BJ (cell line): ENCODE data around the gene TTC21A. TPM values are rescaled to one million over a fixed set of nuclear protein-coding genes. Genes with fewer than 3 reads are reported as not detected.

Source experiments
- CTCF ChIA-PET: fragments of 350-600 bp; formaldehyde crosslinking; extraction: SDS; loops from one replicate; lab custom pipeline; 2021; ENCODE audit warnings: antibody characterized with exemption, inconsistent platforms; lab: Yijun Ruan, JAX
- POLR2A ChIA-PET: fragments of 300-600 bp; sonication (Branson Sonifier 250); formaldehyde crosslinking; extraction: SDS; loops from one replicate; lab custom pipeline; 2021; ENCODE audit warnings: antibody characterized with exemption; lab: Charles Lee
- DNase-seq: peaks from one replicate; pipeline ENCODE4 v3.0.0-alpha.2; 2011; ENCODE audit warnings: low read depth
- H3K27me3 ChIP-seq: 2 replicates; pipeline ENCODE4 v1.6.0; 2011; ENCODE audit warnings: low read length; ENCODE audit not compliant: control insufficient read depth, insufficient read depth
- H3K36me3 ChIP-seq: 2 replicates; pipeline ENCODE4 v1.5.1; 2011; ENCODE audit warnings: low read length; ENCODE audit not compliant: control insufficient read depth, insufficient read depth
- H3K4me3 ChIP-seq: 2 replicates; pipeline ENCODE4 v1.5.1; 2011; ENCODE audit warnings: low read depth, mild to moderate bottlenecking, control low read depth, low read length
- CTCF ChIP-seq: IDR thresholded peaks from 2 replicates; pipeline ENCODE4 v1.5.1; 2011; ENCODE audit warnings: low read depth, mild to moderate bottlenecking, control low read depth, inconsistent platforms, low read length, moderate library complexity; ENCODE audit not compliant: insufficient read depth
- polyA plus RNA-seq: library from polyadenylated mRNA; depleted of rRNA; stranded (reverse); fragments of >200 nt; gene quantifications from 2 replicates; pipeline ENCODE4 v1.2.3, GENCODE V29; 2011

TTC21A gene
- polyA plus RNA-seq, 1 experiment = 2.3 TPM

- H3K36me3 ChIP-seq = peaks cover 25% of the 10 kb centered on the region
- H3K4me3 ChIP-seq = no peak overlapping the region
- TF ChIP-seq CTCF = no peak
- H3K27me3 ChIP-seq = no peaks in the 10 kb centered on the region
- CTCF ChIA-PET = interaction anchor here (0.7 to 1.7 kb wide), 5 partner anchors 15 to 188 kb away, joined by 3 to 7 read pairs (median 3); no protein-coding TSS in a partner anchor
- POLR2A ChIA-PET = no interaction called here
- DNase-seq = no peak
Measured at GRCh38 chr3:39102504-39103323, 4.8 kb upstream of the TTC21A start.

- ChIA-PET CTCF (interaction anchor here (0.7 to 1.7 kb wide), 3 partner anchors 24 to 187 kb away, joined by 3 to 7 read pairs (median 3); no protein-coding TSS in a partner anchor), POLR2A (no interaction called here)
- peaks cover 21% of the 10 kb centered on the region for H3K36me3 ChIP-seq
- no peak overlapping the region for H3K4me3 ChIP-seq
- TF ChIP-seq CTCF = no peak
- DNase-seq = no peak
- no peaks in the 10 kb centered on the region for H3K27me3 ChIP-seq
Measured at GRCh38 chr3:39103324-39103693, 4.2 kb upstream of the TTC21A start.

DNA sequence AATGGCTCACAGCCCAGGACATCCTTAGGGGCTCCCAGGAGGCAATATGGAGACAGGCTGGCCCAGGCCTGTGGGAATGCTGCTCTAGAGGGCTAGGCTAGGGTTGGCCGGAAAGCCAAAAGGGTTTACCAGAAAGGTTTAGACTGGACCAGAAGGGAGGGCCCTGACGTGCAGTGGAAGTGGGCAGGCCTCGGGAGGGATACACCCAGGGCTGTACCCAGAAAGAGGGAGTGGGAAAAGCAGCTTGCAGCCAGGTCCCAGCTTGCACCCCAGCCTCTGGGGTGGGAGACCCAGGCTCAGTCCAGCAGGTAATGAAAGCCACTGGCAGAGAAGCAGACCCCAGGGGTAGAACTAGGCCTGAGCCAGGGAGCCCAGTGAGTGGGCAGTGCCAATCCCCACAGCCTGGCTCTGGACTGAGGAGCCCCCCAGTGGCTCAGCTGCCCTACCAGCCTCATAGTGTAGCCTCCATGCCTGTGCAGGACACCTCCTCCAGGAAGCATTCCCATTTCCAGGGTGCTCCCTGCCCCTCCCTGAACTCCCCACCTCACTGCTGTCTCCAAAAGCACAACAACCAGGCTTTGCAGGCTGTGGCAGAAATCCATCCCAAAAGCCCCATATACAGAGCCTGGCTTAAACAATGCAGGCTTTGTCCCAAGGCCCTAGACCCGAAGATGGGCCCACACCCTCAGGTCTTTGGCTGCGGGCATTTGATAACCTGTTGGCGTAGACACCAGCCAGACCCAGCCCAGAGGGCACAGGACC, 3.5 kb upstream of the TTC21A start:
- ChIA-PET CTCF (interaction anchor here (0.8 to 3.4 kb wide), 4 partner anchors 8 to 184 kb away, joined by 3 to 15 read pairs (median 6); no protein-coding TSS in a partner anchor), POLR2A (no interaction called here)
- Histone ChIP-seq H3K36me3 (peaks cover 14% of the 10 kb centered on the region), H3K27me3 (no peaks in the 10 kb centered on the region), H3K4me3 (no peak overlapping the region)
- DNase-seq = no peak
- TF ChIP-seq CTCF = no peak

DNA sequence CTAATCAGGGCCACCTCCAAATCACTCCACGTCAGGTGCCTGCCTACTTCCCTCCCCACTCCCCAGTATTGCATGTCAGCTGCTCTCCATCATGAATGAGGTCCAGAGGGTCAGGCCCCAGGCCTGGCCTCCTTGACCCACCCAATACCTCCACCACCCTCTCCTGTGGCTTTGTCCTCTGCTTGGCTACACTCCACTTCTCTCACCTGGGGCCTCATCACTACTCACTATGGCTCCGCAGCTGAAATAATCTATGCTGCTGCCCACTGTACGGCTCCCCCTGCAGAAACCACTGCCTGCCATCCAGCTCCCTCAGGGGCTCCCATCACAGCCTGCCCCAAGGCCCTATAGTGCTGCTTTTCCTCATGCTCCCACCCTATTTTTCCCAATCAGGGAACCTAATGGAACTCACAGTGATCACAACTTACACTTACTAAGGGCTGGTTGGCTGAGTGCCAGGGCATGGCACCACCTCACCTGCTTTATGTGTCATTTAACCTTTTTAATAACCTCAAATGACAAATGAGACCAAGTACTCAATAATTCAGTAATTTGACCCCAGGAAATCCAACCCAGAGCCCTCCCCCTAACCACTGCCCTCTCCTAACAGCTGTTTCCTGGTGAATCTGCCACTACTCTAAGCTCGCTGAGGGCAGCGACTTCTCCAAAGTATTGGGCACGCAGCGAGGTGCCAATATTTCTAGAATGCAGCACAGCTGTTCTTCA, 2.4 kb upstream of the TTC21A start:
- TF ChIP-seq CTCF = no peak
- ChIA-PET POLR2A (interaction anchor here (0.5 kb wide), 1 partner anchor 91 kb away, joined by 4 read pairs; no protein-coding TSS in a partner anchor), CTCF (interaction anchor here (0.8 to 3.4 kb wide), 4 partner anchors 9 to 187 kb away, joined by 3 to 15 read pairs (median 8); no protein-coding TSS in a partner anchor)
- Histone ChIP-seq H3K4me3 (no peak overlapping the region), H3K36me3 (peaks cover 6% of the 10 kb centered on the region; the same call in 1 of the 2 replicates), H3K27me3 (no peaks in the 10 kb centered on the region)
- no peak for DNase-seq
